Suppressor macrophage treated with lipopolysaccharide for 4 hours (primary cell): ENCODE measurements around the gene BMF.

ENCODE experiments used
- DNase-seq: peaks from one replicate; pipeline ENCODE4 v3.0.0-alpha.2; 2020

Gene BMF

GRCh38 chr15:40100947-40101905 lies 7.5 kb downstream of the BMF start:
- DNase-seq, result peak; percentile 33

- peak; percentile 30 for DNase-seq
Measured at GRCh38 chr15:40100123-40100946, 8.3 kb downstream of the BMF start.

- DNase-seq, result peak; percentile 74
Measured at GRCh38 chr15:40098489-40099261, 10.0 kb downstream of the BMF start.

GRCh38 chr15:40097968-40098476 lies 10.7 kb downstream of the BMF start:
- DNase-seq, result peak; percentile 57

GRCh38 chr15:40097096-40097967 lies 11.3 kb downstream of the BMF start:
- DNase-seq, result no peak

- no peak for DNase-seq
Measured at GRCh38 chr15:40096094-40096891, 12.4 kb downstream of the BMF start.

GRCh38 chr15:40095371-40096093 lies 13.1 kb downstream of the BMF start:
- DNase-seq, result peak; percentile 25

GRCh38 chr15:40094156-40094555 lies 14.5 kb downstream of the BMF start:
- no peak for DNase-seq

GRCh38 chr15:40092979-40093869 lies 15.5 kb downstream of the BMF start:
- peak; percentile 35 for DNase-seq

GRCh38 chr15:40092256-40092978 lies 16.3 kb downstream of the BMF start:
- DNase-seq, result no peak

- no peak for DNase-seq
Measured at GRCh38 chr15:40091861-40092255, 16.8 kb downstream of the BMF start.

- DNase-seq, result no peak
Measured at GRCh38 chr15:40090774-40091455, 17.8 kb downstream of the BMF start.

GRCh38 chr15:40088929-40089755 lies 19.5 kb downstream of the BMF start:
- no peak for DNase-seq

- DNase-seq, result peak; percentile 53
Measured at GRCh38 chr15:40087991-40088928, 20.4 kb downstream of the BMF start.

GRCh38 chr15:40087068-40087810 lies 21.4 kb downstream of the BMF start:
- no peak for DNase-seq
